ENCODE results near the gene HNF1A. TPM values are rescaled to one million over a fixed set of nuclear protein-coding genes. Genes with fewer than 3 reads are reported as not detected.

The HNF1A gene
- total RNA-seq, 4 donors from 2014 or later: 0.27 to 0.47 TPM; not detected in 2

GRCh38 chr12:120977531-120978295 lies 630 bp upstream of the HNF1A start:
- peaks cover 0 to 15% (median 0%) of the 10 kb centered on the region in 3 donors for H3K4me1 ChIP-seq
- WGBS, 2 donors (ENCODE audit: low coverage in 1 of 2): 93% methylated on average over 7 of the region's 14 CpGs; no CpG with 5 or more reads in 1 of the 2 donors
- no peak for TF ChIP-seq POLR2AphosphoS5 (IDR thresholded peaks at IDR 0.05)
- TF ChIP-seq CTCF (IDR thresholded peaks at IDR 0.05): no peak
- TF ChIP-seq EP300 (IDR thresholded peaks at IDR 0.05): no peak
- no peak for TF ChIP-seq POLR2A (IDR thresholded peaks at IDR 0.05)
- ATAC-seq: no peak
- H3K9me3 ChIP-seq: no peaks in the 10 kb centered on the region
- no peak overlapping the region for H3K4me3 ChIP-seq
- no peaks in the 10 kb centered on the region for H3K36me3 ChIP-seq
- H3K27me3 ChIP-seq: no peaks in the 10 kb centered on the region
- peak overlapping the region in 2 of 4 donors; percentile 52 to 66 for H3K27ac ChIP-seq

GRCh38 chr12:120979220-120979861 lies 998 bp downstream of the HNF1A start:
- Histone ChIP-seq H3K27me3 (no peaks in the 10 kb centered on the region), H3K4me1 (peaks cover 0 to 15% (median 0%) of the 10 kb centered on the region in 3 donors), H3K4me3 (no peak overlapping the region), H3K9me3 (no peaks in the 10 kb centered on the region), H3K36me3 (no peaks in the 10 kb centered on the region), H3K27ac (no peak overlapping the region)
- no peak for ATAC-seq
- TF ChIP-seq POLR2A (IDR thresholded peaks at IDR 0.05): no peak
- no peak for TF ChIP-seq CTCF (IDR thresholded peaks at IDR 0.05)
- no peak for TF ChIP-seq POLR2AphosphoS5 (IDR thresholded peaks at IDR 0.05)
- TF ChIP-seq EP300 (IDR thresholded peaks at IDR 0.05): no peak
- WGBS, 2 donors (ENCODE audit: low coverage in 1 of 2): 88 to 92% methylated on average over 7 to 8 of the region's 10 CpGs

DNA sequence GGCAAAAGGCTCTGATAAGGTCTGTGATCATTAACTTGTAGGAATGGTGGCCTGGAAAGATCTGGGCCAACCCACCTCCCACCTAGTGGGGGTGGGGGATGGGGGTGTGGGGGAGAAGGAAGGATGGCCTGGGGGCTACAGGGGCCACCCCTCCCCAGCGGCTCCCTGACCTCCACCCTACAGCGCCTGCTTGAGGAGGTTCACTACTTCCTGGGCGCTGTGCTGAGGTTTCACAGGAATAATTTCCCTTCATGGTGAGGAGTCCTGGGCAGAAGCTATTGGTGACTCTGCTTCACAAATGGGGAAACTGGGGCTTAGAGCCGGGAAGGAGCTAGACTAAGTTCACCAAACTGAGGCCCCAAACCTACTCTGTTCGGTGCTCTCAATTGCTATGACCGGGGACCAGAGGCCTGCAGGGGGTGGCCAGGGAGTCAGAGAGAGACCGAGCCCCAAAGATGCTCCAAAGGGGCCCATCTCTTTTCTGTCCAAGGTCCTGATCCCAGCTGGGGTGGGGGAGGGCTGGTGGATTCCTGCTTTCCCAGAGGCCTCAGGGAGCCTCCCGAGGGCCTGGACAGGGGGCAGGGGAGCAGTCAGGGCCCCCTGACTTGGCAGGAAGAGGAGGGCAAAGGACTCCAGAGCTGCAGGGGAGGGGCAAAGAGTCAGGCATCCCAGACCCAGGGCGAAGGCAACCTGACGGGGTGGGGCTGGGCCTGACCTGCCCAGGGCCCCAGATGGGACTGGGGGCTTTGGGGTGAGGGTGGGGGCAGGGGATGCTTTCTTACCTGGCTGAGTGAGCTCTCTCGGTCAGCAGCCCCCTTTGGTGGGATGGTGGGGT lies 1.7 kb downstream of the HNF1A start:
- 73 to 75% methylated on average over 2 of the region's 11 CpGs for WGBS, 2 donors (ENCODE audit: low coverage in 1 of 2)
- no peak for ATAC-seq
- Histone ChIP-seq H3K4me3 (no peak overlapping the region), H3K4me1 (peaks cover 0 to 15% (median 0%) of the 10 kb centered on the region in 3 donors), H3K27me3 (no peaks in the 10 kb centered on the region), H3K9me3 (no peaks in the 10 kb centered on the region), H3K36me3 (no peaks in the 10 kb centered on the region), H3K27ac (no peak overlapping the region)
- no peak for TF ChIP-seq CTCF (IDR thresholded peaks at IDR 0.05)
- TF ChIP-seq POLR2AphosphoS5 (IDR thresholded peaks at IDR 0.05): no peak
- TF ChIP-seq EP300 (IDR thresholded peaks at IDR 0.05): no peak
- TF ChIP-seq POLR2A (IDR thresholded peaks at IDR 0.05): no peak

DNA sequence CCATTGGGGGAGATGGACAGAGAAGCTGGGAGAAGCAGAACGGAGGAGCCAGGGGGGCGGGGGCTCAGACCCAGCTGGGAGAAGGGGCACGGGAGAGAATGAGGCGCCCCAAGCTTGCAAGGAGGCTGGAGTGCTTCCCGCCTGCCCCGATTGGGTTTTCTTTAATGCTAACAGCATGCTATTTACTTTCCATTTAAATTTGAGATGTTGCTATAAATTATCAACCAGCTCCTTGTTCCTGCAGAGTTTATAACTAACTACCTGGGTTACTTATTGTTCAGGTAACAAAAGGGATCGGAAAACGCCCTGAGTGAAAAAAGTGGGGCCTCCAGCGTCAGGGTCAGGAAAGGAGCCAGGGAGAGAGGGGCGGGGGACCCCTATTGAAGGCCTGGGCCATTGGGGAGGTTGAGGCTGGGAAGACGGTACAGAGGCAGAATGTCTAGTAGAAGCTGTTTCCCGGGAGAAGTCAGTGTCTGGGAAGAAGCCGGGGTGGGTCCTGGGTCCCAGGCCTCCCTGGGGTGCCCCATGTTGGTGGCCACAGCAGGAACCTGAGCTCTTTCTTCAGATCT lies 2.5 kb downstream of the HNF1A start:
- TF ChIP-seq EP300 (IDR thresholded peaks at IDR 0.05) (no peak), CTCF (IDR thresholded peaks at IDR 0.05) (no peak), POLR2AphosphoS5 (IDR thresholded peaks at IDR 0.05) (no peak), POLR2A (IDR thresholded peaks at IDR 0.05) (no peak)
- Histone ChIP-seq H3K9me3 (no peaks in the 10 kb centered on the region), H3K27me3 (no peaks in the 10 kb centered on the region), H3K4me1 (peaks cover 0 to 15% (median 0%) of the 10 kb centered on the region in 3 donors), H3K27ac (no peak overlapping the region), H3K4me3 (no peak overlapping the region), H3K36me3 (no peaks in the 10 kb centered on the region)
- no peak for ATAC-seq
- 79 to 87% methylated on average over 5 to 11 of the region's 13 CpGs for WGBS, 2 donors (ENCODE audit: low coverage in 1 of 2)

All from gastroesophageal sphincter (tissue), 4 donors.